Measurements from ENCODE around the gene OR6Y1.

The OR6Y1 gene

DNA sequence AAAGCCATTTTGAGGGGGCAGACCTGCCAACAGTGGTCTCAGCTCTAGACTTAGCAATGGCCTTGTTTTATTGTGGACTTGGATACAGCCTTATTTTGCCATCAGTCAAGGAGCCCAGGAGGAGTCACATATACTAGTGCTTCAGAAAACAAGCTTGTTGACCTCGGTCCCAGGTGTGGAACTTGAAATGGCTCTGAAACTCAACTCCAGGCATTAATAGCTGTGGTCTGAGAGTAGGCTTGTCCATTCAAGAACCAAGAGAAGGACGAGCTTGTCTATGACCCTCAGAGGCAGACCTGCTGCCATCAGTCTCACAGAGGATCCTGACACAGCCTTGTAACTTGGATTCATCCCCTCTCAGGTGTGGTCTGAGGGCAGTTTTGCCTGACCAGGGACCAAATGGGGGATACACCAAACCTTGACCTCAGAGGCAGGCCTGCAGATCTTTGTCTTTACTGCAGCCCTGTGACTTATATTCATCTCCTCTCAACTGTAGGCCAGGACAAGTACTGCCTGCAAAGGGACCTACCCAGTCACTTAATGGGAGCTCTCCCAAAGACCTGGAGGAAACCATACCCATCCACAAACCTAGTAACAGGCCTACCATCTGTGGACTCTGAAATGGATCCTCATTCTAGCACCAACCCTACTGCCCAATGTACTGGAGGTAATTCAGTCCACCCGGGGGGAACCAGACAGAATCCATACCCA is 33.1 kb downstream of the OR6Y1 start:
- TF ChIP-seq, protein P1, sequence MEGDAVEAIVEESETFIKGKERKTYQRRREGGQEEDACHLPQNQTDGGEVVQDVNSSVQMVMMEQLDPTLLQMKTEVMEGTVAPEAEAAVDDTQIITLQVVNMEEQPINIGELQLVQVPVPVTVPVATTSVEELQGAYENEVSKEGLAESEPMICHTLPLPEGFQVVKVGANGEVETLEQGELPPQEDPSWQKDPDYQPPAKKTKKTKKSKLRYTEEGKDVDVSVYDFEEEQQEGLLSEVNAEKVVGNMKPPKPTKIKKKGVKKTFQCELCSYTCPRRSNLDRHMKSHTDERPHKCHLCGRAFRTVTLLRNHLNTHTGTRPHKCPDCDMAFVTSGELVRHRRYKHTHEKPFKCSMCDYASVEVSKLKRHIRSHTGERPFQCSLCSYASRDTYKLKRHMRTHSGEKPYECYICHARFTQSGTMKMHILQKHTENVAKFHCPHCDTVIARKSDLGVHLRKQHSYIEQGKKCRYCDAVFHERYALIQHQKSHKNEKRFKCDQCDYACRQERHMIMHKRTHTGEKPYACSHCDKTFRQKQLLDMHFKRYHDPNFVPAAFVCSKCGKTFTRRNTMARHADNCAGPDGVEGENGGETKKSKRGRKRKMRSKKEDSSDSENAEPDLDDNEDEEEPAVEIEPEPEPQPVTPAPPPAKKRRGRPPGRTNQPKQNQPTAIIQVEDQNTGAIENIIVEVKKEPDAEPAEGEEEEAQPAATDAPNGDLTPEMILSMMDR (IDR thresholded peaks at IDR 0.05; ENCODE audit: low read depth, low read length, missing control alignments) = no peak
- no peaks in the 10 kb centered on the region for H3K27me3 ChIP-seq (replicated peaks)
- H3K27ac ChIP-seq = no peak overlapping the region
- in situ Hi-C loops (cut with HindIII; ENCODE audit: low pct_ligation_motif_present, low sequenced_read_pairs) = no loop called here
- H3K36me3 ChIP-seq (replicated peaks) = no peaks in the 10 kb centered on the region
- no peak for DNase-seq
- no peak overlapping the region for H3K4me3 ChIP-seq (ENCODE audit: low read depth, low read length)

DNA sequence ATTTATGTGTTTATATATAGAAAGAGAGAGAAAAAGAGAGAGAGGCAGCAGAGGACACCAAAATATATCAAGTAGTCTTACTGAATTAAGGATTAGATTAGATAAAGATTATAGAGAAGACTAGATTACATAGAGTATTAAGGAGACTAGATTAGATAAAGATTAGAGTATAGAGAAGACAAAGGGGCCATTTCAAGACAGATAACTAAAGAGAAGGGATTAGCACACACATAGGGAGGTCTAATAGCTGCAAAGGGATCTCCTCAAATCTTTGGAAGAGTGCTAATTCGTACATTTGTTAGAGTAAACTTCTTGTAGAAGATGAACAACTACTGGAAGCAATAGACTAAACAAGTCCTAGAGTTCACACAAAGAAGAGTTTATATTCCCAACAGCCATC is 34.2 kb downstream of the OR6Y1 start:
- in situ Hi-C loops (cut with HindIII; ENCODE audit: low pct_ligation_motif_present, low sequenced_read_pairs) = no loop called here
- Histone ChIP-seq H3K27ac (no peak overlapping the region), H3K4me3 (ENCODE audit: low read depth, low read length) (no peak overlapping the region), H3K36me3 (replicated peaks) (no peaks in the 10 kb centered on the region), H3K27me3 (replicated peaks) (no peaks in the 10 kb centered on the region)
- TF ChIP-seq, protein P1 (IDR thresholded peaks at IDR 0.05; ENCODE audit: low read depth, low read length, missing control alignments) = no peak
- no peak for DNase-seq

DNA sequence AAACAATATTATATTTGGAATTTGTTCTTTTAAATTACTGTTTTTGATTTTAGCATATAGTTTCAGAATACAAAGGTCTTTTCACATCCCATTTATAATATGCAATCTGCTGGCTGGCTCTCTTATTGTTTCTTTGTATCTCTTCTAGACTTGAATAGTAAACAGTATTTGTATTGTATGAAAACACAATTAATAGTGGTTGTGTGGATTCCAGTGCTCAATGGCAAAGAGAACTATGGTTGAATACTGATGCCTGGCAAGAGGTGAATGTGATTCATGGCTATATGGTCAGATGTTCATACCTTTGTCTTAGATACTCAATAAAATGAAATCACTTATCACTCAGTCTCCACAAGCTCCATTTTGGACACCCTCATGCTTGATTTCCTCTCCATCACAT is 37.2 kb downstream of the OR6Y1 start:
- Histone ChIP-seq H3K4me3 (ENCODE audit: low read depth, low read length) (no peak overlapping the region), H3K36me3 (replicated peaks) (no peaks in the 10 kb centered on the region), H3K27ac (no peak overlapping the region), H3K27me3 (replicated peaks) (no peaks in the 10 kb centered on the region)
- no peak for DNase-seq
- in situ Hi-C loops (cut with HindIII; ENCODE audit: low pct_ligation_motif_present, low sequenced_read_pairs) = no loop called here
- TF ChIP-seq, protein P1 (IDR thresholded peaks at IDR 0.05; ENCODE audit: low read depth, low read length, missing control alignments) = no peak

DNA sequence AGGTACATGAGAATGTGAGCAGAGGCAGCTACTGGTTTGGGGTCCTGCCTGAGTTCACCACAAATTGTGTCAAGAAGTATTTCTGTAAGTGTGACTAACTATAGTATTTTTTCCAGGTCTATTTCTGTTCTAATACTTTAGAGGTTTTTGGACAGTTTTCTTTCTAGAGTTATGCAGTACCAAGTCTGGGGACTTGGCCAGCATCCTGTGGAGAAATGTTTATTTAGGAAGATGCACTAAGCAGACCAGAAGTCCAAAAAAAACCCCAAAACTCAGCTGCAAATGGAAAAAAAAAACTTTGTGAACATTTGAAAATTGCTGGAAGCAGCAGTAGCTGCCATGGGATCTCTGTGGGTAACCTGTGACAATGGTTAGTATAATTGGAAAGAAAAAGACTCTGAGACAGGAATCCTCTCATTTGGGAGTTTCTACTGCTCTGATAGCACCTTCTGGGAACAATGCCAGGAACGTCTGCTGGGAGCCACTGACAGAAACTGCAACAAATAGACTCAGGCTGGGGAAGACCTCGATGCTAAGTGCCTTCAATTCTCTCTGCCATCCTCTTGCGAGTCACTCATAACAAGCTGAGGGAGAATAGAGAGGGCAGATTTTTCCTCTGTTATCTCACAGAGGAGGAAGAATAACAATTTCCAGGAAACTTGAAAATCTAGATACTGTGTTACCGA is 44.6 kb downstream of the OR6Y1 start:
- in situ Hi-C loops (cut with HindIII; ENCODE audit: low pct_ligation_motif_present, low sequenced_read_pairs) = no loop called here
- H3K27ac ChIP-seq = no peak overlapping the region
- H3K27me3 ChIP-seq (replicated peaks) = no peaks in the 10 kb centered on the region
- TF ChIP-seq, protein P1 (IDR thresholded peaks at IDR 0.05; ENCODE audit: low read depth, low read length, missing control alignments) = no peak
- no peak overlapping the region for H3K4me3 ChIP-seq (ENCODE audit: low read depth, low read length)
- no peak for DNase-seq
- H3K36me3 ChIP-seq (replicated peaks) = no peaks in the 10 kb centered on the region

DNA sequence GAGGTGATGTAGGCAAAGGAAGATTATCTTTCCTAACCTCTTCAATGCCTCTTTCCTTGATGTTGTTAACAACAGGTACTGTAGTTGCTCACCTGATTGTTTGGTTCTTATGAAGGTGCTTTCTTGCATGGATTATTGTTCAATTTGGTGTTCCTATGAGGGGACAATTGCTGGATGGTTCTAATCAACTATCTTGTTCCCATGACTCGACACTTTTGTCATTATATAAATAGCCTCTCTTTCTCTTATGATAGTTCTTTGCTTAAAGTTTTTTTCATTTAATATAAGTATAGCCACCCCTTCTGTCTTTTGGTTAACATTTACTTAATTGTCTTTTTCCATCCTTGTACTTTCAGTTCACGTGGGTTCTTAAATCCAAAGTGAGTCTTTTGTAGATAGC is 46.7 kb downstream of the OR6Y1 start:
- no peaks in the 10 kb centered on the region for H3K27me3 ChIP-seq (replicated peaks)
- in situ Hi-C loops (cut with HindIII; ENCODE audit: low pct_ligation_motif_present, low sequenced_read_pairs) = no loop called here
- TF ChIP-seq, protein P1 (IDR thresholded peaks at IDR 0.05; ENCODE audit: low read depth, low read length, missing control alignments) = no peak

More for the DNA sequence above, 46.7 kb downstream of the OR6Y1 start:
- Histone ChIP-seq H3K36me3 (replicated peaks) (no peaks in the 10 kb centered on the region), H3K27ac (no peak overlapping the region), H3K4me3 (ENCODE audit: low read depth, low read length) (no peak overlapping the region)
- no peak for DNase-seq
